WI38 (cell line): ENCODE data around the gene XIAP.
"Not testable (repeated sequence)": the region's sequence is repeated elsewhere in the genome, so short reads cannot be mapped to it uniquely, and the experiment has no call there.

Experiments
- H3K4me3 ChIP-seq: 2 replicates; pipeline ENCODE4 v1.5.1; 2011; ENCODE audit warnings: low read depth, mild to moderate bottlenecking, control low read depth, low read length
- TF ChIP-seq, protein P1 (sequence below): IDR thresholded peaks from 2 replicates; pipeline ENCODE4 v1.5.1; 2012; ENCODE audit warnings: low read depth, mild to moderate bottlenecking, control low read depth, low read length

XIAP gene

GRCh38 chrX:123833387-123833786 lies 26.5 kb upstream of the XIAP start:
- H3K4me3 ChIP-seq, result no peak overlapping the region
- TF ChIP-seq, protein P1, sequence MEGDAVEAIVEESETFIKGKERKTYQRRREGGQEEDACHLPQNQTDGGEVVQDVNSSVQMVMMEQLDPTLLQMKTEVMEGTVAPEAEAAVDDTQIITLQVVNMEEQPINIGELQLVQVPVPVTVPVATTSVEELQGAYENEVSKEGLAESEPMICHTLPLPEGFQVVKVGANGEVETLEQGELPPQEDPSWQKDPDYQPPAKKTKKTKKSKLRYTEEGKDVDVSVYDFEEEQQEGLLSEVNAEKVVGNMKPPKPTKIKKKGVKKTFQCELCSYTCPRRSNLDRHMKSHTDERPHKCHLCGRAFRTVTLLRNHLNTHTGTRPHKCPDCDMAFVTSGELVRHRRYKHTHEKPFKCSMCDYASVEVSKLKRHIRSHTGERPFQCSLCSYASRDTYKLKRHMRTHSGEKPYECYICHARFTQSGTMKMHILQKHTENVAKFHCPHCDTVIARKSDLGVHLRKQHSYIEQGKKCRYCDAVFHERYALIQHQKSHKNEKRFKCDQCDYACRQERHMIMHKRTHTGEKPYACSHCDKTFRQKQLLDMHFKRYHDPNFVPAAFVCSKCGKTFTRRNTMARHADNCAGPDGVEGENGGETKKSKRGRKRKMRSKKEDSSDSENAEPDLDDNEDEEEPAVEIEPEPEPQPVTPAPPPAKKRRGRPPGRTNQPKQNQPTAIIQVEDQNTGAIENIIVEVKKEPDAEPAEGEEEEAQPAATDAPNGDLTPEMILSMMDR, result peak; percentile 52

- no peak overlapping the region for H3K4me3 ChIP-seq
- TF ChIP-seq, protein P1, result no peak
Observed at GRCh38 chrX:123834116-123834515, 25.7 kb upstream of the XIAP start.

GRCh38 chrX:123835661-123836371 lies 24.0 kb upstream of the XIAP start:
- H3K4me3 ChIP-seq, result no peak overlapping the region

DNA sequence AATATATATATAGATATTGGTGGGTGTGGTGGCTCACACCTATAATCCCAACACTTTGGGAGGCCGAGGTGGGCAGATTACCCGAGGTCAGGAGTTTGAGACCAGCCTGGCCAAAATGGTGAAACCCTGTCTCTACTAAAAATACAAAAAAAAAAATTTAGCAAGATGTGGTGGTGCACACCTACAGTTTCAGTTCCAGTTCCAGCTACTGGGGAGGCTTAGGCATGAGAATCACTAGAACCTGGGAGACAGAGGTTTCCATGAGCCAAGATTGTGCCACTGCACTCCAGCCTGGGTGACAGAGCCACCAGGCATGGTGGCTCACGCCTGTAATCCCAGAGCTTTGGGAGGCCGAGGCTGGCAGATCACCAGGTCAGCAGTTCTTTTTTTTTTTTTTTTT lies 14.7 kb upstream of the XIAP start:
- H3K4me3 ChIP-seq, result not testable (repeated sequence)

More at GRCh38 chrX:123835661-123836371, 24.0 kb upstream of the XIAP start:
- TF ChIP-seq, protein P1, result no peak

DNA sequence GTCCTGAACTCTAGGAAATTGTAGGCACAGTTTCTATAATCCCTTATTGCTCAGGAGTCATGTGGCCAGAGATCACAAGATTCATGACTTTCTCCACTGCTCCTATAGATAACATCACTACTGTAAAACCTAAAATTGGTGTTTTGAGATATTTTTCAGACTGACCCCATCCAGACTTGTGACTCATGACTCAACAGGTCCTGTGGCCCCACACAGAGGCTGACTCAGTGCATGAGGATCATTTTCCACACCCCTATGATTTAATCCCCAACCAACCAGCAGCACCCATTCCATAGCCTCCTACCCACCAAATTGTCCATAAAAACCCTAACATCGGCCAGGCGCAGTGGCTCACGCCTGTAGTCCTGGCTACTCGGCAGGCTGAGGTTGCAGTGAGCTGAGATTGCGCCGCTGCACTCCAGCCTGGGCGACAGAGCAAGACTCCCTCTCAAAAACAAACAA lies 13.2 kb upstream of the XIAP start:
- TF ChIP-seq, protein P1, result no peak
- H3K4me3 ChIP-seq, result no peak overlapping the region

- TF ChIP-seq, protein P1, result no peak
- no peak overlapping the region for H3K4me3 ChIP-seq
Observed at GRCh38 chrX:123847056-123847455, 12.8 kb upstream of the XIAP start.

GRCh38 chrX:123849096-123849495 lies 10.8 kb upstream of the XIAP start:
- TF ChIP-seq, protein P1, result no peak

GRCh38 chrX:123849906-123850305 lies 9.9 kb upstream of the XIAP start:
- H3K4me3 ChIP-seq, result not testable (repeated sequence)

More at GRCh38 chrX:123849096-123849495, 10.8 kb upstream of the XIAP start:
- no peak overlapping the region for H3K4me3 ChIP-seq
